Esophagus squamous epithelium (tissue), 5 donors: ENCODE results near the gene ARL13B. TPM values are rescaled to one million over a fixed set of nuclear protein-coding genes. Genes with fewer than 3 reads are reported as not detected.

Experiments
- DNase-seq: peaks from one replicate; lab custom pipeline; 2025; lab: John Stamatoyannopoulos, UW
- H3K27ac ChIP-seq, 4 donors: fragments of 200-600 bp; sonication (generic); one replicate each; pipeline ENCODE4 v1.5.1; 2016 to 2019; ENCODE audit warnings: mild to moderate bottlenecking in 1 of 4
- H3K27me3 ChIP-seq, 4 donors: fragments of 200-600 bp; sonication (generic); 1 replicate in 3 of 4; 2 replicates in 1 of 4; pipeline versions ENCODE4 v1.5.1 to v1.6.0; 2017 to 2021; ENCODE audit warnings: antibody characterized with exemption in 1 of 4
- H3K36me3 ChIP-seq, 3 donors: fragments of 200-600 bp; sonication (generic); one replicate each; pipeline ENCODE4 v1.5.1; 2016 to 2019
- H3K4me1 ChIP-seq, 3 donors: fragments of 200-600 bp; sonication (generic); one replicate each; pipeline ENCODE4 v1.5.1; 2017 to 2019
- H3K4me3 ChIP-seq, 4 donors: fragments of 200-600 bp; sonication (generic); 1 replicate in 3 of 4; 2 replicates in 1 of 4; pipeline ENCODE4 v1.5.1; 2016 to 2019; ENCODE audit warnings: mild to moderate bottlenecking in 2 of 4, moderate library complexity in 1 of 4
- H3K9me3 ChIP-seq, 3 donors: fragments of 200-600 bp; sonication (generic); one replicate each; pipeline ENCODE4 v1.5.1; 2016 to 2019
- POLR2A ChIP-seq, 4 donors: fragments of 450-650 bp; IDR thresholded peaks; one replicate each; pipeline ENCODE4 v1.6.1; 2017; ENCODE audit warnings: antibody characterized with exemption in 4 of 4, mild to moderate bottlenecking in 4 of 4, moderate library complexity in 3 of 4
- WGBS, 2 donors: methylation state at CpG; one replicate each; pipeline ENCODE4 v1.1.5; 2018; 5-methylcytosine and 5-hydroxymethylcytosine counted together
- intact Hi-C: fragments of 100-400 bp; cut with DNase I; formaldehyde crosslinking; loops from one replicate; pipeline ENCODE4 v1.15.0; 2022
- total RNA-seq, 4 donors: library from RNA; depleted of rRNA; stranded (reverse); fragments of >200 nt; gene quantifications; one replicate each; pipeline ENCODE4 v1.1.0, GENCODE V29; 2016
- TF ChIP-seq, protein P1 (sequence below), 6 experiments: fragments of 450-650 bp in 4 of 6; fragments of 200-600 bp in 2 of 6; sonication (generic) in 2 of 6; IDR thresholded peaks; one replicate each; pipeline ENCODE4 v1.5.1; 2016 to 2019; ENCODE audit warnings: antibody characterized with exemption in 6 of 6, mild to moderate bottlenecking in 4 of 6, moderate library complexity in 4 of 6
- donor health status: DM: yes; HTN: yes; CAD: no.

Gene ARL13B
- total RNA-seq, 4 donors from 2014 or later, result 4.2 to 9.0 (median 6.4) TPM

GRCh38 chr3:93973131-93974126 lies 6.5 kb upstream of the ARL13B start, which contains the start of gene PROS1:
Gene PROS1, minus strand, starts transcription at chr3:93973896. Its CDS starts 147 bp downstream, at chr3:93973749.
- peak in 2 of 4 donors; percentile 45 to 62 for TF ChIP-seq POLR2A (IDR thresholded peaks at IDR 0.05)
- TF ChIP-seq, protein P1, sequence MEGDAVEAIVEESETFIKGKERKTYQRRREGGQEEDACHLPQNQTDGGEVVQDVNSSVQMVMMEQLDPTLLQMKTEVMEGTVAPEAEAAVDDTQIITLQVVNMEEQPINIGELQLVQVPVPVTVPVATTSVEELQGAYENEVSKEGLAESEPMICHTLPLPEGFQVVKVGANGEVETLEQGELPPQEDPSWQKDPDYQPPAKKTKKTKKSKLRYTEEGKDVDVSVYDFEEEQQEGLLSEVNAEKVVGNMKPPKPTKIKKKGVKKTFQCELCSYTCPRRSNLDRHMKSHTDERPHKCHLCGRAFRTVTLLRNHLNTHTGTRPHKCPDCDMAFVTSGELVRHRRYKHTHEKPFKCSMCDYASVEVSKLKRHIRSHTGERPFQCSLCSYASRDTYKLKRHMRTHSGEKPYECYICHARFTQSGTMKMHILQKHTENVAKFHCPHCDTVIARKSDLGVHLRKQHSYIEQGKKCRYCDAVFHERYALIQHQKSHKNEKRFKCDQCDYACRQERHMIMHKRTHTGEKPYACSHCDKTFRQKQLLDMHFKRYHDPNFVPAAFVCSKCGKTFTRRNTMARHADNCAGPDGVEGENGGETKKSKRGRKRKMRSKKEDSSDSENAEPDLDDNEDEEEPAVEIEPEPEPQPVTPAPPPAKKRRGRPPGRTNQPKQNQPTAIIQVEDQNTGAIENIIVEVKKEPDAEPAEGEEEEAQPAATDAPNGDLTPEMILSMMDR (IDR thresholded peaks at IDR 0.05), result peak in 1 of 6 experiments; percentile 15
- intact Hi-C loops, result no loop called here
- Histone ChIP-seq H3K27me3 (no peaks in the 10 kb centered on the region), H3K4me1 (peaks cover 0 to 24% (median 0%) of the 10 kb centered on the region in 3 donors), H3K36me3 (no peaks in the 10 kb centered on the region), H3K27ac (peak within 1 kb of the TSS; percentile 83 to 93 (median 88)), H3K4me3 (peak within 1 kb of the TSS; percentile 46 to 74 (median 60)), H3K9me3 (no peaks in the 10 kb centered on the region)
- DNase-seq, result peak; percentile 17
- WGBS, 2 donors, result 1 to 7% methylated on average over 8 of the region's 53 CpGs

DNA sequence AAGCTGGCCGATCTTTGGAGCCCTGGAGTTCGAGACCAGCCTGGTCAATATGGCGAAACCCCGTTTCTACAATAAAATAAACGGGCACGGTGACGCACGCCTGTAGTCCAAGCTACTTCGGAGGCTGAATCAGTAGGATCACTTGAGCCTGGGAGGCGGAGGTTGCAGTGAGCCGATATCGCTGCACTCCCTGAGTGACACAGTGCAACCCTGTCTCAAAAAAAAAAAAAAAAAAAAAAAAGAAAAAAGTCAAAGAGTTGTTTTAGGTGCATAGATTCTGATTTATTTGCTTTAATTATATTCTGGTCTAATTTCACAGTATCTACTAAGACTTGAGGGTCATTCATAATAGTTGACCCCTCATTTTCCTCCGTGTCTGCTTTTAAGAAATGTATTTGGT lies 1.7 kb downstream of the ARL13B start:
- 88 to 94% methylated on average over 2 to 13 of the region's 13 CpGs for WGBS, 2 donors

GRCh38 chr3:93983408-93983807 lies 3.5 kb downstream of the ARL13B start:
- no peak for DNase-seq
- H3K4me3 ChIP-seq, result no peak overlapping the region
- H3K9me3 ChIP-seq, result no peaks in the 10 kb centered on the region
- H3K27ac ChIP-seq, result no peak overlapping the region
- H3K4me1 ChIP-seq, result peaks cover 0 to 19% (median 7%) of the 10 kb centered on the region in 3 donors
- H3K27me3 ChIP-seq, result no peaks in the 10 kb centered on the region
- no peaks in the 10 kb centered on the region for H3K36me3 ChIP-seq
- intact Hi-C loops, result no loop called here
- TF ChIP-seq, protein P1 (IDR thresholded peaks at IDR 0.05), result no peak
- TF ChIP-seq POLR2A (IDR thresholded peaks at IDR 0.05), result no peak
- WGBS, 2 donors, result 89 to 93% methylated on average over 3 of the region's 3 CpGs

More for the DNA sequence above, 1.7 kb downstream of the ARL13B start:
- Histone ChIP-seq H3K27me3 (no peaks in the 10 kb centered on the region), H3K4me1 (peaks cover 0 to 19% (median 7%) of the 10 kb centered on the region in 3 donors), H3K9me3 (no peaks in the 10 kb centered on the region), H3K4me3 (no peak overlapping the region), H3K27ac (no peak overlapping the region), H3K36me3 (no peaks in the 10 kb centered on the region)
- intact Hi-C loops, result no loop called here
- DNase-seq, result no peak
- no peak for TF ChIP-seq POLR2A (IDR thresholded peaks at IDR 0.05)
- TF ChIP-seq, protein P1 (IDR thresholded peaks at IDR 0.05), result no peak

DNA sequence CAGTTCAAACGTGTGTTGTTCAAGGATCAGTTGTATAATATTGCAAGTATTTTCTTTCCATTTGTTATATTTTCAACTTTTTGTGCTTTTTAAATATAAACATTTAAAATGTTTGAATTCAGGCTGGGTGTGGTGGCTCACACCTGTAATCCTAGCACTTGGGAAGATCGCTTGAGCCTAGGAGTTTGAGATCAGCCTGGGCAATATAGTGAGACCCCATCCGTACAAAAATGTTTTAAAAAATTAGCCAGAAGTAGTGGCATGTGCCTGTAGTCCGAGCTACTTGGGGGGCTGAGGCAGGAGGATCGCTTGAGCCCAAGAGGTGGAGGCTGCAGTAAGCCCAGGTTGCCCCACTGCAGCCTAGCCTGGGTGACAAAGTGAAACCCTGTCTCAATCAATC lies 4.7 kb downstream of the ARL13B start:
- no peak for TF ChIP-seq POLR2A (IDR thresholded peaks at IDR 0.05)
- TF ChIP-seq, protein P1 (IDR thresholded peaks at IDR 0.05), result no peak
- H3K4me3 ChIP-seq, result no peak overlapping the region
- H3K27ac ChIP-seq, result no peak overlapping the region
- intact Hi-C loops, result no loop called here
- H3K4me1 ChIP-seq, result peaks cover 0 to 15% (median 4%) of the 10 kb centered on the region in 3 donors
- DNase-seq, result no peak
- no peaks in the 10 kb centered on the region for H3K9me3 ChIP-seq
- 88 to 92% methylated on average over 5 of the region's 5 CpGs for WGBS, 2 donors
- no peaks in the 10 kb centered on the region for H3K27me3 ChIP-seq
- H3K36me3 ChIP-seq, result no peaks in the 10 kb centered on the region

- no peak overlapping the region for H3K4me3 ChIP-seq
- no peak overlapping the region for H3K27ac ChIP-seq
- H3K4me1 ChIP-seq, result no peaks in the 10 kb centered on the region
- TF ChIP-seq, protein P1 (IDR thresholded peaks at IDR 0.05), result no peak
- TF ChIP-seq POLR2A (IDR thresholded peaks at IDR 0.05), result no peak
- intact Hi-C loops, result no loop called here
- H3K36me3 ChIP-seq, result no peaks in the 10 kb centered on the region
- DNase-seq, result no peak
- no peaks in the 10 kb centered on the region for H3K27me3 ChIP-seq
- no peaks in the 10 kb centered on the region for H3K9me3 ChIP-seq
Measured at GRCh38 chr3:93988283-93988682, 8.3 kb downstream of the ARL13B start.
